ENCODE data around the gene GNPTAB. TPM values are rescaled to one million over a fixed set of nuclear protein-coding genes. Genes with fewer than 3 reads are reported as not detected.

The GNPTAB gene
- total and polyA plus RNA-seq, 2 of the 8 experiments (the other 6 are each of a cell fraction or from before 2014, with no cell fraction given), result 21.5 to 51.3 TPM

- TF ChIP-seq E2F6 (IDR thresholded peaks at IDR 0.05) (no peak), KDM5A (IDR thresholded peaks at IDR 0.05; ENCODE audit: low read length) (no peak)
These were observed 71.2 kb downstream of the GNPTAB start (continued) for GRCh38 chr12:101759396-101760047.
